HepG2 (cell line): ENCODE measurements around the gene COG5.

Experiments used
- CEBPZ ChIP-seq: IDR thresholded peaks from 2 replicates; pipeline ENCODE4 v1.6.1; 2012; ENCODE audit warnings: low read length, improper control_type of control experiment
- CHD4 ChIP-seq: fragments of 200-600 bp; sonication (generic); IDR thresholded peaks from 2 replicates; pipeline ENCODE4 v1.7.0; 2017; ENCODE audit warnings: mild to moderate bottlenecking, low read length, borderline replicate concordance
- CTCF ChIP-seq: sonication (generic); formaldehyde crosslinking; IDR thresholded peaks from 2 replicates; pipeline ENCODE4 v1.5.0; 2020; ENCODE audit warnings: mild to moderate bottlenecking, missing genetic modification reagents, moderate library complexity
- ELF4 ChIP-seq: sonication (generic); formaldehyde crosslinking; IDR thresholded peaks from 2 replicates; pipeline ENCODE4 v1.5.0; 2020; ENCODE audit warnings: missing genetic modification reagents, mild to moderate bottlenecking, moderate library complexity, borderline replicate concordance
- IRF9 ChIP-seq: sonication (generic); formaldehyde crosslinking; IDR thresholded peaks from 2 replicates; pipeline ENCODE4 v1.8.0; 2022; ENCODE audit warnings: missing genetic modification reagents, mild to moderate bottlenecking, borderline replicate concordance
- POLR2A ChIP-seq, 2 experiments: IDR thresholded peaks; 2 replicates each; pipeline ENCODE4 v1.6.1; 2011; ENCODE audit warnings: low read depth in 2 of 2, low read length in 2 of 2, mild to moderate bottlenecking in 1 of 2, moderate library complexity in 1 of 2; ENCODE audit not compliant: insufficient read depth in 1 of 2
- TAF1 ChIP-seq: sonication (generic); formaldehyde crosslinking; IDR thresholded peaks from 2 replicates; pipeline ENCODE4 v1.4.0; 2020; ENCODE audit warnings: missing genetic modification reagents
- TERF1 ChIP-seq: sonication (generic); formaldehyde crosslinking; IDR thresholded peaks from 2 replicates; pipeline ENCODE4 v1.8.0; 2022; ENCODE audit warnings: mild to moderate bottlenecking, missing genetic modification reagents, moderate library complexity
- ZBED4 ChIP-seq: sonication (generic); formaldehyde crosslinking; IDR thresholded peaks from 2 replicates; pipeline ENCODE4 v1.4.0; 2020; ENCODE audit warnings: missing genetic modification reagents, borderline replicate concordance
- ZBTB1 ChIP-seq: sonication (generic); formaldehyde crosslinking; IDR thresholded peaks from 2 replicates; pipeline ENCODE4 v1.4.0; 2020; ENCODE audit warnings: missing genetic modification reagents, borderline replicate concordance
- ZBTB33 ChIP-seq: sonication (generic); formaldehyde crosslinking; IDR thresholded peaks from 2 replicates; pipeline ENCODE4 v1.4.0; 2020; ENCODE audit warnings: missing genetic modification reagents
- ZC3H13 ChIP-seq: sonication (generic); formaldehyde crosslinking; IDR thresholded peaks from 2 replicates; pipeline ENCODE4 v1.8.1; 2023; ENCODE audit warnings: mild to moderate bottlenecking, missing genetic modification reagents, moderate library complexity

GRCh38 chr7:107292591-107292990 lies 271.1 kb downstream of the COG5 start:
- TF ChIP-seq ELF4 (CRISPR knock-in tag) (no peak), ZBED4 (no peak), CHD4 (no peak), ZBTB33 (no peak), POLR2A (IDR thresholded peaks at IDR 0.05; ENCODE audit: insufficient read depth in 1 of 2, low read depth in 2 of 2, low read length in 2 of 2) (no peak), CTCF (CRISPR knock-in tag) (no peak), IRF9 (no peak), TERF1 (CRISPR knock-in tag) (no peak), TAF1 (CRISPR knock-in tag) (no peak), CEBPZ (no peak), ZC3H13 (CRISPR knock-in tag) (no peak), ZBTB1 (CRISPR knock-in tag) (no peak)
